Smooth muscle cell (in vitro differentiated cells): ENCODE measurements around the gene TRAFD1. TPM values are rescaled to one million over a fixed set of nuclear protein-coding genes. Genes with fewer than 3 reads are reported as not detected.
A peak's percentile ranks its signal among the peaks of the same experiment; 100 is the strongest.
"Not testable (repeated sequence)": the region's sequence is repeated elsewhere in the genome, so short reads cannot be mapped to it uniquely, and the experiment has no call there.

Experiments used
- DNase-seq: peaks from one replicate; lab custom pipeline; 2025; ENCODE audit not compliant: unreplicated experiment; lab: John Stamatoyannopoulos, UW
- H2AFZ ChIP-seq: fragments of 200-600 bp; sonication (generic); 2 replicates; pipeline ENCODE4 v1.6.0; 2016; ENCODE audit warnings: antibody characterized with exemption, low read depth, mild to moderate bottlenecking
- H3F3A ChIP-seq: fragments of 200-600 bp; sonication (generic); 2 replicates; pipeline ENCODE4 v1.6.0; 2017; ENCODE audit warnings: antibody characterized with exemption, low read depth
- H3K27ac ChIP-seq: fragments of 200-600 bp; sonication (generic); 2 replicates; pipeline ENCODE4 v1.5.1; 2016; ENCODE audit warnings: low read depth, mild to moderate bottlenecking
- H3K27me3 ChIP-seq: fragments of 200-600 bp; sonication (generic); 2 replicates; pipeline ENCODE4 v1.6.1; 2016; ENCODE audit warnings: low read depth, mild to moderate bottlenecking
- H3K36me3 ChIP-seq: fragments of 200-600 bp; sonication (generic); 2 replicates; pipeline ENCODE4 v1.5.1; 2016; ENCODE audit warnings: low read depth
- H3K4me1 ChIP-seq: fragments of 200-600 bp; sonication (generic); 2 replicates; pipeline ENCODE4 v1.5.1; 2016; ENCODE audit warnings: low read depth
- H3K4me2 ChIP-seq: fragments of 200-600 bp; sonication (generic); 2 replicates; pipeline ENCODE4 v1.6.0; 2016; ENCODE audit warnings: mild to moderate bottlenecking
- H3K4me3 ChIP-seq: fragments of 200-600 bp; sonication (generic); 2 replicates; pipeline ENCODE4 v1.5.1; 2016; ENCODE audit warnings: mild to moderate bottlenecking
- H3K79me2 ChIP-seq: fragments of 200-600 bp; sonication (generic); 2 replicates; pipeline ENCODE4 v1.6.0; 2016; ENCODE audit warnings: low read depth, mild to moderate bottlenecking
- H3K9ac ChIP-seq: fragments of 200-600 bp; sonication (generic); 2 replicates; pipeline ENCODE4 v1.6.0; 2016; ENCODE audit warnings: low read depth
- H3K9me3 ChIP-seq: fragments of 200-600 bp; sonication (generic); replicated peaks from 2 replicates; pipeline ENCODE4 v1.5.1; 2016; ENCODE audit warnings: low read depth
- H4K20me1 ChIP-seq: fragments of 200-600 bp; sonication (generic); 2 replicates; pipeline ENCODE4 v1.6.0; 2016; ENCODE audit warnings: low read depth
- CTCF ChIP-seq: fragments of 200-600 bp; sonication (generic); IDR thresholded peaks from 2 replicates; pipeline ENCODE4 v1.5.1; 2017; ENCODE audit warnings: borderline replicate concordance, mild to moderate bottlenecking, antibody characterized with exemption; ENCODE audit not compliant: insufficient read depth, poor library complexity, severe bottlenecking
- WGBS: methylation state at CpG from one replicate; pipeline ENCODE4 v1.1.7; 2016; ENCODE audit warnings: low lambda C conversion rate; 5-methylcytosine and 5-hydroxymethylcytosine counted together
- polyA plus RNA-seq: library from polyadenylated mRNA; unstranded; fragments of >200 nt; fragmentation: Nextera tagmentation; extraction: Ambion mirVana; gene quantifications from 2 replicates; pipeline ENCODE4 v1.2.1, GENCODE V29; 2016
- total RNA-seq: library from RNA; depleted of rRNA; stranded (reverse); fragments of >200 nt; gene quantifications from 2 replicates; pipeline ENCODE4 v1.2.3, GENCODE V29; 2014

Gene TRAFD1
- total and polyA plus RNA-seq, 2 experiments from 2014 or later, result 30.2 to 44.8 TPM

GRCh38 chr12:112091563-112091962, 33.8 kb upstream of the TRAFD1 start:
- Histone ChIP-seq H3K27me3 (no peaks in the 10 kb centered on the region), H3K4me2 (no peak overlapping the region), H3K4me3 (no peak overlapping the region), H2AFZ (no peak overlapping the region), H3K9ac (no peak overlapping the region), H3F3A (peaks cover 6% of the 10 kb centered on the region), H3K4me1 (no peaks in the 10 kb centered on the region), H3K27ac (no peak overlapping the region), H3K36me3 (no peaks in the 10 kb centered on the region), H4K20me1 (peaks cover 42% of the 10 kb centered on the region), H3K9me3 (no peaks in the 10 kb centered on the region), H3K79me2 (peaks cover 42% of the 10 kb centered on the region)
- no peak for DNase-seq
- 100% methylated on average over 3 of the region's 3 CpGs for WGBS
- no peak for TF ChIP-seq CTCF

- Histone ChIP-seq H3K4me1 (no peaks in the 10 kb centered on the region), H3K4me2 (no peak overlapping the region), H3F3A (no peaks in the 10 kb centered on the region), H3K79me2 (peaks cover 82% of the 10 kb centered on the region), H3K9ac (no peak overlapping the region), H3K4me3 (no peak overlapping the region), H3K27ac (peak overlapping the region; percentile 50), H4K20me1 (peaks cover 55% of the 10 kb centered on the region), H3K27me3 (no peaks in the 10 kb centered on the region), H3K36me3 (peaks cover 3% of the 10 kb centered on the region), H3K9me3 (no peaks in the 10 kb centered on the region), H2AFZ (no peak overlapping the region)
- DNase-seq, result no peak
- TF ChIP-seq CTCF, result no peak
Observed at GRCh38 chr12:112096070-112096469, 29.3 kb upstream of the TRAFD1 start.

GRCh38 chr12:112096667-112097066, 28.7 kb upstream of the TRAFD1 start:
- H3K27me3 ChIP-seq, result no peaks in the 10 kb centered on the region
- no peak overlapping the region for H2AFZ ChIP-seq
- H3K27ac ChIP-seq, result peak overlapping the region; percentile 50
- H3K4me2 ChIP-seq, result no peak overlapping the region
- 43% methylated on average over 2 of the region's 2 CpGs for WGBS
- no peaks in the 10 kb centered on the region for H3K4me1 ChIP-seq
- H3K9me3 ChIP-seq, result no peaks in the 10 kb centered on the region
- peaks cover 57% of the 10 kb centered on the region for H4K20me1 ChIP-seq
- no peak for DNase-seq
- no peak overlapping the region for H3K9ac ChIP-seq
- H3F3A ChIP-seq, result no peaks in the 10 kb centered on the region
- TF ChIP-seq CTCF, result no peak
- H3K79me2 ChIP-seq, result peaks cover 88% of the 10 kb centered on the region
- H3K4me3 ChIP-seq, result no peak overlapping the region
- H3K36me3 ChIP-seq, result peaks cover 6% of the 10 kb centered on the region

- Histone ChIP-seq H3K4me3 (no peak overlapping the region), H3K4me1 (no peaks in the 10 kb centered on the region), H3K27ac (no peak overlapping the region), H3K4me2 (no peak overlapping the region), H3K9ac (no peak overlapping the region), H3F3A (no peaks in the 10 kb centered on the region), H3K9me3 (no peaks in the 10 kb centered on the region), H4K20me1 (peaks cover 64% of the 10 kb centered on the region), H3K27me3 (no peaks in the 10 kb centered on the region), H3K79me2 (peaks cover 98% of the 10 kb centered on the region), H2AFZ (no peak overlapping the region), H3K36me3 (peaks cover 6% of the 10 kb centered on the region)
- WGBS, result 92% methylated on average over 8 of the region's 8 CpGs
- no peak for DNase-seq
- TF ChIP-seq CTCF, result no peak
Observed at GRCh38 chr12:112097641-112098040, 27.7 kb upstream of the TRAFD1 start.

- H3K4me1 ChIP-seq, H3K9me3 ChIP-seq: not testable (repeated sequence)
- WGBS, result 99% methylated on average over 15 of the region's 15 CpGs
Observed at GRCh38 chr12:112100500-112100899, 24.9 kb upstream of the TRAFD1 start.

More at GRCh38 chr12:112100500-112100899, 24.9 kb upstream of the TRAFD1 start:
- DNase-seq, H3K9ac ChIP-seq, H3K4me2 ChIP-seq, H3K27ac ChIP-seq, H2AFZ ChIP-seq, H3K27me3 ChIP-seq, H3K4me3 ChIP-seq, H3F3A ChIP-seq, H3K36me3 ChIP-seq: not testable (repeated sequence)
- H4K20me1 ChIP-seq, result peaks cover 76% of the 10 kb centered on the region
- H3K79me2 ChIP-seq, result peaks cover 99% of the 10 kb centered on the region
